ENCODE measurements around the gene PPP2R2C. TPM values are rescaled to one million over a fixed set of nuclear protein-coding genes. Genes with fewer than 3 reads are reported as not detected.

The PPP2R2C gene
- total and polyA plus RNA-seq, 4 experiments from 2014 or later = not detected

DNA sequence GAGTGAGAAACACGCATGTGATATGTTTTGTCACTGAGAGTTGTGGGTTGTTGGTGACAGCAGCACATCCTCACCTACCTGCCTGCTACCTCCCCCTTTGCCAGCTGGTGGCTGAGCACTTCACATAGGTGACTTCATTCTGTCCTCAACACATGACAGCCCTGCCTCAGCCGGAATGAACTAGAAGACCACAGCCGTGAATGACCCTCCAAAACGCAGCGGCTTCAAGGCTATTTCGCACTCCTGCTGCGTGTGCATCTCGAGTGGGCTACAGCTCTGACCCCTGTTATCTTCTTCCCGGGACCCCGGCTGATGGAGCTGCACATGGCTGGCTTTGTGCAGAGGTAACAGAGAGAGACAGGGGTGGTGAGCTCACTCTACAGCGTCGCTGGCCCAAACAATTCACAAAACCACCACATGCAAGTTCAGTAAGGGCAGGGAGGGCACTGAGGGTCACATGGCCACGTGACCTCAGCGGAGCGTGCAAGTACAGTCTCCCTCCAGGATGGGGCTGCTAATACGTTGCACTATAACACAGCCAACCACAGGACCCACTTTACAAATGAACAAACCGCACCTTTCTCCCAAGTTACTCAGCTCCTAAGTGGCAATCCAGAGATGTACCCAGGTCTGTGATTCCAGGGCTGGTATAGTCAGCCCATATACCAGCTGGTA, 6.3 kb upstream of the PPP2R2C start:
- no peak for DNase-seq
- Mint-ChIP-seq H3K4me3 (no peak overlapping the region), H3K9me3 (peaks cover 0 to 5% (median 0%) of the 10 kb centered on the region in 8 donors), H3K27me3 (peaks cover 22 to 31% of the 10 kb centered on the region in 2 donors), H3K27ac (no peak overlapping the region), H3K36me3 (no peaks in the 10 kb centered on the region), H3K4me1 (peaks cover 0 to 2% (median 0%) of the 10 kb centered on the region in 4 donors)
- Histone ChIP-seq H3K27me3 (ENCODE audit: insufficient read depth, low read length) (no peaks in the 10 kb centered on the region), H3K4me3 (ENCODE audit: low read length in 2 of 2) (no peak overlapping the region), H3K4me1 (ENCODE audit: insufficient read depth, low read length) (no peaks in the 10 kb centered on the region), H3K36me3 (ENCODE audit: insufficient read depth, low read length) (no peaks in the 10 kb centered on the region), H3K27ac (ENCODE audit: low read depth, low read length) (no peak overlapping the region), H3K9me3 (ENCODE audit: control insufficient read depth in 1 of 2, low read length in 2 of 2) (no peaks in the 10 kb centered on the region)
- intact Hi-C loops (cut with micrococcal nuclease) = no loop called here
- CTCF ChIA-PET (ENCODE audit: partially characterized antibody) = no interaction called here
- POLR2A ChIA-PET (ENCODE audit: partially characterized antibody) = no interaction called here

- Histone ChIP-seq H3K4me3 (ENCODE audit: low read length in 2 of 2) (no peak overlapping the region), H3K36me3 (ENCODE audit: insufficient read depth, low read length) (no peaks in the 10 kb centered on the region), H3K27ac (ENCODE audit: low read depth, low read length) (no peak overlapping the region), H3K9me3 (ENCODE audit: control insufficient read depth in 1 of 2, low read length in 2 of 2) (no peaks in the 10 kb centered on the region), H3K4me1 (ENCODE audit: insufficient read depth, low read length) (no peaks in the 10 kb centered on the region), H3K27me3 (ENCODE audit: insufficient read depth, low read length) (no peaks in the 10 kb centered on the region)
- Mint-ChIP-seq H3K4me3 (no peak overlapping the region), H3K27ac (no peak overlapping the region), H3K27me3 (peaks cover 28 to 39% of the 10 kb centered on the region in 2 donors), H3K4me1 (no peaks in the 10 kb centered on the region), H3K9me3 (peaks cover 0 to 5% (median 0%) of the 10 kb centered on the region in 8 donors), H3K36me3 (no peaks in the 10 kb centered on the region)
- intact Hi-C loops (cut with micrococcal nuclease) = no loop called here
- CTCF ChIA-PET (ENCODE audit: partially characterized antibody) = no interaction called here
- POLR2A ChIA-PET (ENCODE audit: partially characterized antibody) = no interaction called here
- DNase-seq = no peak
Observed at GRCh38 chr4:6476893-6477292, 4.5 kb upstream of the PPP2R2C start.

DNA sequence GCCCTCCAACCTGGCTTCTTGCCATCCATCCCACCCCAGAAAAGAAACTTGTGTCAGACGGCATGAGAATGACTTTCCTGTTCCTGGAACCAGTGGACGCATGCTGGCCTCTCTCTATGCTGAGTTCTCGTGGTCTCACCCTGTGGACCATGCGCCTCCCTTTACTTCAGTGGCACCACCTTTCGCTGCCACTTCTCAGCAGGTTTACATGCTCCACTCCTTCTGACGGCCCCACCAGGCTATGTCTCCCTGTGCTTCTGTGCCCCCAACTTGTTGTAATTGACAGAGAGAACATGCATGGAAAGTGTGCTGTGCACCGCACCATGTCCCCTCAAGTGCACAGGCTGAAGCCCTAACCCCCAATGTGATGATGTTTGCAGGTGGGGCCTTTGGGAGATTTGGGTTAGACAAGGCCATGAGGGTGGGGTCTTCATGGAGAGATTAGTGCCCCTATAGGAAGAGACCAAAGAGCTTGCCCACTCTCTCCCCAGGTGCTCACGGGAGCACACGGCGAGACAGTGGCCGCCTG, 3.1 kb upstream of the PPP2R2C start:
- Mint-ChIP-seq H3K36me3 (no peaks in the 10 kb centered on the region), H3K27me3 (peaks cover 25 to 33% of the 10 kb centered on the region in 2 donors), H3K27ac (no peak overlapping the region), H3K4me1 (no peaks in the 10 kb centered on the region), H3K9me3 (peaks cover 0 to 5% (median 0%) of the 10 kb centered on the region in 8 donors), H3K4me3 (no peak overlapping the region)
- H3K9me3 ChIP-seq (ENCODE audit: control insufficient read depth in 1 of 2, low read length in 2 of 2) = no peaks in the 10 kb centered on the region
- POLR2A ChIA-PET (ENCODE audit: partially characterized antibody) = no interaction called here
- H3K4me3 ChIP-seq (ENCODE audit: low read length in 2 of 2) = no peak overlapping the region
- CTCF ChIA-PET (ENCODE audit: partially characterized antibody) = no interaction called here
- intact Hi-C loops (cut with micrococcal nuclease) = no loop called here
- no peaks in the 10 kb centered on the region for H3K27me3 ChIP-seq (ENCODE audit: insufficient read depth, low read length)
- no peak overlapping the region for H3K27ac ChIP-seq (ENCODE audit: low read depth, low read length)
- no peaks in the 10 kb centered on the region for H3K36me3 ChIP-seq (ENCODE audit: insufficient read depth, low read length)
- no peaks in the 10 kb centered on the region for H3K4me1 ChIP-seq (ENCODE audit: insufficient read depth, low read length)
- no peak for DNase-seq

DNA sequence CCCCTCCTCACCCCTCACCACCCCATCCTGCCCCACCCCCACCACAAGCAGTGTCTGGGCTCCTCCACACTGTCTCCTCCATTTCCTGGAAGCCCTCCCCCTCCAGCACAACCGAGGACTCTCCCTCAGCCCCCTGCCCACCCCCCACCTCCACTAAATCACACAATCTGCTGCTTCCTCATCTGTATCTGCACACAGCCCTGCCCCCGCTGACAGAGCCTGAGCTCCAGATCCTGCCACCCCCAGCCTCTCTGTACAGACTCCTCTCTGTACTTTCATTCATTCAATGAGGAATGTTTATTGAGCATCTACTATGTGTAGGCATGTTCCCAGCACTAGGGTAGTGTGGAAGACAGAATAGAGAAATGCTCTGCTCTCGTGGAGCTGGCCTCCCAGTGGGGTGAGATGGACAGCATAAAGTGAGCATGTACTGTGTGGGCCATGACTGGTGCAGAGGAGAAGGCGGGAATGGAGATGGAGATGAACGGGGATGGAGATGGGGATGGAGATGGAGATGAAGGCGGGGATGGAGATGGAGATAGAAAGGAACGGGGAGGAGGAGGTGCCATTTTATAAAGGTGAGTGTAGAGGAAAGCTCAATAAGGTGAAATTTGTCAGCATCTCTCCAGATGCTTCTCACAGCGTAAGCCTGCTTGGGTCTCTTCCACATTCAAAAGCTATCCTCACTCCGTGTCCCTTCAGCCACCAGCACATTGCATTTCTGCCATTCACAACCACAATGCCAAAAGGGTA, 2.5 kb upstream of the PPP2R2C start:
- Mint-ChIP-seq H3K27me3 (peaks cover 28 to 35% of the 10 kb centered on the region in 2 donors), H3K4me1 (peaks cover 0 to 6% (median 4%) of the 10 kb centered on the region in 4 donors), H3K27ac (no peak overlapping the region)

DNA sequence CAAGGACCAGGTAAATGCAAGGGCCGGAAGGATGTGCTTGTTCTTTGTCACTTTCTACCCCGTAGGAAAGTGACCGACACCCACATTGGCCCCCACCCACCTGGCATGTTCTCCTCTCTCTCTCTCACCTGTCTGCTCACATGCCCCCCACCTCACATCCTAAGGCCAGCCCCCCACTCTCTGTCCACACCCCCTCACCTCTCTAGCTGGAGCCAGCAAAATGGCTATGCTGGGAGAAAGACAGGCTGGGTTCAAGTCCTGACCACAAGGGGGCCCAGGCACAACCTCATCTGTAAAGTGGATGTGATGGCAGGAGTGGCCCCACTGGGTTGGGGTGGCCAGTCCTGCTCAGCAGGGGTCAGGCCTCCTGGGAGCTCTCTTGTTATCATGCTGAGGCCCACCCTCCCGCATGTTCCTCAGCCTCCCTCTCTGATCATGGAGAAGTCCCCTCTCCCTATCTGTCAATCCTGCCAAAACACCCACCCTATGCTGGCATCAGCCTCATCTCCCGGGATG, 1.7 kb upstream of the PPP2R2C start:
- Histone ChIP-seq H3K27ac (ENCODE audit: low read depth, low read length) (no peak overlapping the region), H3K36me3 (ENCODE audit: insufficient read depth, low read length) (no peaks in the 10 kb centered on the region), H3K4me3 (ENCODE audit: low read length in 2 of 2) (no peak overlapping the region), H3K27me3 (ENCODE audit: insufficient read depth, low read length) (peaks cover 14% of the 10 kb centered on the region), H3K9me3 (ENCODE audit: control insufficient read depth in 1 of 2, low read length in 2 of 2) (no peaks in the 10 kb centered on the region), H3K4me1 (ENCODE audit: insufficient read depth, low read length) (no peaks in the 10 kb centered on the region)
- Mint-ChIP-seq H3K4me3 (peak overlapping the region in 1 of 8 donors; percentile 44), H3K36me3 (no peaks in the 10 kb centered on the region), H3K9me3 (peaks cover 0 to 5% (median 0%) of the 10 kb centered on the region in 8 donors), H3K4me1 (peaks cover under 1 to 7% (median 4%) of the 10 kb centered on the region in 4 donors), H3K27me3 (peaks cover 34 to 39% of the 10 kb centered on the region in 2 donors), H3K27ac (no peak overlapping the region)
- POLR2A ChIA-PET (ENCODE audit: partially characterized antibody) = no interaction called here
- CTCF ChIA-PET (ENCODE audit: partially characterized antibody) = no interaction called here
- intact Hi-C loops (cut with micrococcal nuclease) = no loop called here
- no peak for DNase-seq

More for the DNA sequence above, 2.5 kb upstream of the PPP2R2C start:
- Mint-ChIP-seq H3K9me3 (peaks cover 0 to 5% (median 0%) of the 10 kb centered on the region in 8 donors), H3K4me3 (no peak overlapping the region), H3K36me3 (no peaks in the 10 kb centered on the region)
- POLR2A ChIA-PET (ENCODE audit: partially characterized antibody) = no interaction called here
- Histone ChIP-seq H3K27me3 (ENCODE audit: insufficient read depth, low read length) (peaks cover 6% of the 10 kb centered on the region), H3K27ac (ENCODE audit: low read depth, low read length) (no peak overlapping the region), H3K36me3 (ENCODE audit: insufficient read depth, low read length) (no peaks in the 10 kb centered on the region), H3K4me3 (ENCODE audit: low read length in 2 of 2) (no peak overlapping the region), H3K4me1 (ENCODE audit: insufficient read depth, low read length) (no peaks in the 10 kb centered on the region), H3K9me3 (ENCODE audit: control insufficient read depth in 1 of 2, low read length in 2 of 2) (no peaks in the 10 kb centered on the region)
- intact Hi-C loops (cut with micrococcal nuclease) = no loop called here
- CTCF ChIA-PET (ENCODE audit: partially characterized antibody) = no interaction called here
- no peak for DNase-seq

DNA sequence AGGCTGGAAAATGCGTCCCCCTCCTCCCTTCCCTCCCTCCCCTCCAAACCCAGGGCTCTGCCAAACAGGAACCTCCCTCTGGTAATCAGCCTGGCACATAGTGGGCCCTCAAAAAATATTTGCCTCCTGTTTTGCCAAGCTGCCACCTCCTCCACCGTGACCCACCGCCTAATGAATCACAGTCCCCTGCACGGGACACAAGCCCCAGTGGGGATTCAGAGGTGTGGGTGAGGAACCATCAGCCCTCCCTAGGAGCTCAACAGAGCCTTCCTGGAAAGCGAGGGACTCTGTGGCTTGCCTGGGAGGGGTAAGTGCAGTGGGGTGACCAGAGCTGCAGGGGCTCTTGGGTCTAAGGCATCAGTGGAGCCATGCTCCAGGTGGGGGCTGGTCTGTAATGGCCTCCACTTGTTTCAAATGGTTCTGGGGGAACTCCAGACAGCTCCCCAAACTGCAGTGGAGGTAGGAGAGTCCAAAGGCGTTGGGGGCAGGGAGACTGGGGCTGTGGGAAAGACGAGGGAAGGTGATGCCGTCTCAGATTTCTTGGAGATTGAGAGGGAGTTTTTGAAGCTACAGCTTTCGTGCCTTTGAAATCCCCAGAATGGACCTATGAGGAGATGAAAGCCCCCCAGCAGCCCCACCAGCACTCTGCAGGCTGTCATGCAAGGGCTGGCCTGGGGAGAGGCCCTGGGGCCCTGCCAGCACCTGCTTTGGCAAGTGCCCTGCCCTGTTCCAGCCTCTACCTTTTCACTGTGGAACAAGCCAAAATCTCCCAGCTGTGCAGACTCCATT, 1.0 kb upstream of the PPP2R2C start:
- Histone ChIP-seq H3K36me3 (ENCODE audit: insufficient read depth, low read length) (no peaks in the 10 kb centered on the region), H3K4me3 (ENCODE audit: low read length in 2 of 2) (no peak overlapping the region), H3K4me1 (ENCODE audit: insufficient read depth, low read length) (no peaks in the 10 kb centered on the region), H3K27ac (ENCODE audit: low read depth, low read length) (no peak overlapping the region), H3K27me3 (ENCODE audit: insufficient read depth, low read length) (peaks cover 20% of the 10 kb centered on the region), H3K9me3 (ENCODE audit: control insufficient read depth in 1 of 2, low read length in 2 of 2) (no peaks in the 10 kb centered on the region)
- peaks cover 2 to 7% (median 4%) of the 10 kb centered on the region in 4 donors for H3K4me1 Mint-ChIP-seq
- peaks cover 36 to 44% of the 10 kb centered on the region in 2 donors for H3K27me3 Mint-ChIP-seq
- ChIA-PET POLR2A (ENCODE audit: partially characterized antibody) (no interaction called here), CTCF (ENCODE audit: partially characterized antibody) (interaction anchor here (0.7 kb wide), 1 partner anchor 9 kb away, joined by 3 read pairs; no protein-coding TSS in a partner anchor)
- intact Hi-C loops (cut with micrococcal nuclease) = no loop called here
- peak overlapping the region in 3 of 8 donors; percentile 8 to 52 (median 44) for H3K4me3 Mint-ChIP-seq
- H3K27ac Mint-ChIP-seq = peak overlapping the region in 1 of 7 donors; percentile 7
- no peaks in the 10 kb centered on the region for H3K36me3 Mint-ChIP-seq
- DNase-seq = no peak
- peaks cover 0 to 5% (median 0%) of the 10 kb centered on the region in 8 donors for H3K9me3 Mint-ChIP-seq

DNA sequence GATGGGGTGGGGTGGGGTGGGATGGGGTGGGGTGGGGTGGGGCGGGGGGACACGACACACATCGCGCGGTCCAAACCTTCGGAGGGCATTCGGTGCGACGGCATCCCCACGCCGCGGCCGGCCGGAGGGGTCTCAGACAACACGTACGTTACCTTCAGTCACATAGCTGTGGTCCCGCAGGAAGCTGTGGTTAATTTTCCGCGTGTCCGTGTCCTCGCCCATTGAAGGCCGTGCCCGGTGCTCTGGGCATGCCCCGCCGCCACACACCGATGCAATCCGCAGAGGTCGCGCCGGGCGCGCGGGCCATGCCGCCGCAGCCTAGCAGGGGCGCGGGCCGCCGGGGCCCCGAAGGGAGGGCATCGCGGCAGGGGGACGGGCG, 417 bp downstream of the PPP2R2C start:
- peaks cover 40 to 43% of the 10 kb centered on the region in 2 donors for H3K27me3 Mint-ChIP-seq
- Histone ChIP-seq H3K27ac (ENCODE audit: low read depth, low read length) (no peak overlapping the region), H3K9me3 (ENCODE audit: control insufficient read depth in 1 of 2, low read length in 2 of 2) (no peaks in the 10 kb centered on the region), H3K36me3 (ENCODE audit: insufficient read depth, low read length) (no peaks in the 10 kb centered on the region), H3K4me3 (ENCODE audit: low read length in 2 of 2) (no peak overlapping the region), H3K4me1 (ENCODE audit: insufficient read depth, low read length) (no peaks in the 10 kb centered on the region), H3K27me3 (ENCODE audit: insufficient read depth, low read length) (peaks cover 24% of the 10 kb centered on the region)
- POLR2A ChIA-PET (ENCODE audit: partially characterized antibody) = no interaction called here
- H3K36me3 Mint-ChIP-seq = no peaks in the 10 kb centered on the region
- peaks cover 0 to 5% (median 0%) of the 10 kb centered on the region in 8 donors for H3K9me3 Mint-ChIP-seq
- intact Hi-C loops (cut with micrococcal nuclease) = no loop called here
- H3K4me1 Mint-ChIP-seq = peaks cover 2 to 7% (median 4%) of the 10 kb centered on the region in 4 donors
- CTCF ChIA-PET (ENCODE audit: partially characterized antibody) = no interaction called here
- DNase-seq = no peak
- H3K4me3 Mint-ChIP-seq = no peak overlapping the region
- no peak overlapping the region for H3K27ac Mint-ChIP-seq
